Stimulated activated CD4-positive, alpha-beta T cell treated with anti-CD3 and anti-CD28 coated beads, Interleukin-1b, Interleukin-23, amount 100 ng/mL, for 48 hours (primary cell): ENCODE data around the gene TRIM66.
A peak's percentile ranks its signal among the peaks of the same experiment; 100 is the strongest.

ENCODE experiments used
- DNase-seq: peaks from one replicate; pipeline ENCODE4 v3.0.0-alpha.2; 2020

The TRIM66 gene

GRCh38 chr11:8605971-8606563, 76.4 kb downstream of the TRIM66 start:
- DNase-seq, result no peak

GRCh38 chr11:8604078-8604723, 78.3 kb downstream of the TRIM66 start:
- DNase-seq, result peak; percentile 17

- no peak for DNase-seq
Observed at GRCh38 chr11:8603696-8604077, 78.8 kb downstream of the TRIM66 start.

- no peak for DNase-seq
Observed at GRCh38 chr11:8601376-8602133, 80.9 kb downstream of the TRIM66 start.

GRCh38 chr11:8598506-8598905, 84.0 kb downstream of the TRIM66 start:
- DNase-seq, result no peak

GRCh38 chr11:8597182-8597581, 85.3 kb downstream of the TRIM66 start:
- DNase-seq, result no peak

- DNase-seq, result no peak
Observed at GRCh38 chr11:8596504-8597046, 85.9 kb downstream of the TRIM66 start.

- DNase-seq, result peak; percentile 57
Observed at GRCh38 chr11:8593935-8594909, 88.2 kb downstream of the TRIM66 start, which contains the start of gene STK33. Gene STK33, minus strand, starts transcription at chr11:8594228. Its CDS starts 119,323 bp downstream, at chr11:8474905.

GRCh38 chr11:8593455-8593854, 89.0 kb downstream of the TRIM66 start:
- DNase-seq, result no peak

- no peak for DNase-seq
Observed at GRCh38 chr11:8587915-8588314, 94.5 kb downstream of the TRIM66 start.

- no peak for DNase-seq
Observed at GRCh38 chr11:8586805-8587204, 95.7 kb downstream of the TRIM66 start.

- no peak for DNase-seq
Observed at GRCh38 chr11:8586184-8586583, 96.3 kb downstream of the TRIM66 start.

- DNase-seq, result no peak
Observed at GRCh38 chr11:8584511-8584910, 98.0 kb downstream of the TRIM66 start.

- no peak for DNase-seq
Observed at GRCh38 chr11:8584082-8584481, 98.4 kb downstream of the TRIM66 start.

- DNase-seq, result no peak
Observed at GRCh38 chr11:8581300-8581699, 101.2 kb downstream of the TRIM66 start.

- DNase-seq, result no peak
Observed at GRCh38 chr11:8577791-8578581, 104.5 kb downstream of the TRIM66 start.

GRCh38 chr11:8574798-8575197, 107.7 kb downstream of the TRIM66 start:
- DNase-seq, result no peak

GRCh38 chr11:8573777-8574176, 108.7 kb downstream of the TRIM66 start:
- no peak for DNase-seq

GRCh38 chr11:8567602-8568198, 114.8 kb downstream of the TRIM66 start:
- no peak for DNase-seq

- no peak for DNase-seq
Observed at GRCh38 chr11:8566613-8567210, 115.8 kb downstream of the TRIM66 start.

- DNase-seq, result no peak
Observed at GRCh38 chr11:8564526-8564925, 117.9 kb downstream of the TRIM66 start.
